Measurements from ENCODE around the gene ATF1.

DNA sequence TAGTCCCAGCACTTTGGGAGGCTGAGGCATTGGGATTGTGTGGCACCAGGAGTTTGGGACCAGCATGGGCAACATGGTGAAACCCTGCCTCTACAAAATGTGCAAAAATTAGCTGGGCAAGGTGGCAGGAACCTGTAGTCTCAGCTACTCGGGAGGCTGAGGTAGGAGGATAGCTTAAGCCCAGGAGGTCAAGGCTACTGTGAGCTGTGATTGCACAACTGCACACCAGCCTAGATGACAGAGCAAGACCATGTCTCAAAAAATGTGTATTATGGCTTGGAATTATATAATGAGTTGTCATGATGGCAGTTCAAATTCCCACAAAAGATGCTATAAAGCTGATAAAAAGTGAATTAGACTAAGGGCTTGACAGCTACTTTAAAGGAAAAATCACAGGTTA lies 58.2 kb downstream of the ATF1 start:
- TF ChIP-seq YY1 (IDR thresholded peaks at IDR 0.05; ENCODE audit: insufficient read depth, insufficient read length) (no peak), ZNF274 (IDR thresholded peaks at IDR 0.05; ENCODE audit: low read depth, low read length) (no peak)
